Vagina (tissue), 2 donors: ENCODE data around the gene WWOX. TPM values are rescaled to one million over a fixed set of nuclear protein-coding genes. Genes with fewer than 3 reads are reported as not detected.

Source experiments
- DNase-seq, 2 donors: peaks; one replicate each; pipeline ENCODE4 v3.0.0-alpha.2; 2017; ENCODE audit errors: extremely low spot score in 2 of 2
- H3K27ac ChIP-seq: fragments of 200-600 bp; sonication (generic); one replicate; pipeline ENCODE4 v1.5.1; 2019
- H3K27me3 ChIP-seq: fragments of 200-600 bp; sonication (generic); one replicate; pipeline ENCODE4 v1.5.1; 2019
- H3K36me3 ChIP-seq, 2 donors: fragments of 200-600 bp; sonication (generic); one replicate each; pipeline ENCODE4 v1.5.1; 2017 to 2019
- H3K4me1 ChIP-seq: fragments of 200-600 bp; sonication (generic); one replicate; pipeline ENCODE4 v1.5.1; 2019
- H3K4me3 ChIP-seq, 2 donors: fragments of 200-600 bp; sonication (generic); 1 replicate in 1 of 2; 2 replicates in 1 of 2; pipeline ENCODE4 v1.5.1; 2016 to 2019
- H3K9me3 ChIP-seq: fragments of 200-600 bp; sonication (generic); one replicate; pipeline ENCODE4 v1.5.1; 2019
- POLR2A ChIP-seq, 2 donors: fragments of 450-650 bp; IDR thresholded peaks; one replicate each; pipeline ENCODE4 v1.6.1; 2017; ENCODE audit warnings: antibody characterized with exemption in 2 of 2, mild to moderate bottlenecking in 2 of 2, moderate library complexity in 2 of 2
- POLR2AphosphoS5 ChIP-seq, 2 donors: sonication (generic); formaldehyde crosslinking; IDR thresholded peaks; one replicate each; pipeline ENCODE4 v1.9.0; 2017; ENCODE audit warnings: antibody characterized with exemption in 2 of 2, mild to moderate bottlenecking in 2 of 2, low read depth in 1 of 2; ENCODE audit not compliant: insufficient read depth in 1 of 2
- intact Hi-C: fragments of 100-400 bp; cut with DNase I; formaldehyde crosslinking; loops from one replicate; pipeline ENCODE4 v1.15.1; 2023
- total RNA-seq: library from RNA; depleted of rRNA; stranded (reverse); fragments of >200 nt; gene quantifications from one replicate; pipeline ENCODE4 v1.2.3, GENCODE V29; 2016
- TF ChIP-seq, protein P1 (sequence below), 3 experiments: fragments of 450-650 bp in 2 of 3; fragments of 200-600 bp in 1 of 3; sonication (generic) in 1 of 3; IDR thresholded peaks; one replicate each; pipeline ENCODE4 v1.5.1; 2017 to 2019; ENCODE audit warnings: antibody characterized with exemption in 3 of 3, mild to moderate bottlenecking in 2 of 3, moderate library complexity in 2 of 3

The WWOX gene
- total RNA-seq, 1 donor from 2014 or later: 33.1 TPM

DNA sequence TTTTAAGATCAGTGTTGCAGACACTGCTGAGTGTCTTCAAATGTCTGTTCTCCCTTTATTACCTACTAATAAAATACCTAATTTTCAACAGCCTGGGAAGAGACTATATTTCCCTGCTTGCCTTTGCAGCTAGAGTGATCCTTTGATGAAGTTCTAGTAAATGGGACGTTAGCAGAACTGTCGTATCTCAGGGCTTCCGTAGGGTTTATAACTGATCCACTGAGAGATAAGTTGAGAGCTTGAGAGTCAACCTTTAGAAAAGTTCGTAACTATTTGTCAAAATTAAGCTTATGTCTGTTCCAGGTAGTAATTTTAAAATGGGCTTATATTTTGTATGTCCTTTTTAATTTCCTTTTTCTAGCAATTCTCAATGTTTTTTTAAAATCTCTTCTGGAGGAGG lies 974.1 kb downstream of the WWOX start:
- H3K4me1 ChIP-seq: peaks cover 17% of the 10 kb centered on the region
- DNase-seq: no peak
- H3K27me3 ChIP-seq: no peaks in the 10 kb centered on the region
- H3K27ac ChIP-seq: no peak overlapping the region
- no peak overlapping the region for H3K4me3 ChIP-seq
- intact Hi-C loops: no loop called here
- H3K36me3 ChIP-seq: no peaks in the 10 kb centered on the region
- TF ChIP-seq POLR2A (IDR thresholded peaks at IDR 0.05): no peak
- TF ChIP-seq, protein P1, sequence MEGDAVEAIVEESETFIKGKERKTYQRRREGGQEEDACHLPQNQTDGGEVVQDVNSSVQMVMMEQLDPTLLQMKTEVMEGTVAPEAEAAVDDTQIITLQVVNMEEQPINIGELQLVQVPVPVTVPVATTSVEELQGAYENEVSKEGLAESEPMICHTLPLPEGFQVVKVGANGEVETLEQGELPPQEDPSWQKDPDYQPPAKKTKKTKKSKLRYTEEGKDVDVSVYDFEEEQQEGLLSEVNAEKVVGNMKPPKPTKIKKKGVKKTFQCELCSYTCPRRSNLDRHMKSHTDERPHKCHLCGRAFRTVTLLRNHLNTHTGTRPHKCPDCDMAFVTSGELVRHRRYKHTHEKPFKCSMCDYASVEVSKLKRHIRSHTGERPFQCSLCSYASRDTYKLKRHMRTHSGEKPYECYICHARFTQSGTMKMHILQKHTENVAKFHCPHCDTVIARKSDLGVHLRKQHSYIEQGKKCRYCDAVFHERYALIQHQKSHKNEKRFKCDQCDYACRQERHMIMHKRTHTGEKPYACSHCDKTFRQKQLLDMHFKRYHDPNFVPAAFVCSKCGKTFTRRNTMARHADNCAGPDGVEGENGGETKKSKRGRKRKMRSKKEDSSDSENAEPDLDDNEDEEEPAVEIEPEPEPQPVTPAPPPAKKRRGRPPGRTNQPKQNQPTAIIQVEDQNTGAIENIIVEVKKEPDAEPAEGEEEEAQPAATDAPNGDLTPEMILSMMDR (IDR thresholded peaks at IDR 0.05): no peak
- TF ChIP-seq POLR2AphosphoS5 (IDR thresholded peaks at IDR 0.05; ENCODE audit: insufficient read depth in 1 of 2, low read depth in 1 of 2): no peak
- no peaks in the 10 kb centered on the region for H3K9me3 ChIP-seq

DNA sequence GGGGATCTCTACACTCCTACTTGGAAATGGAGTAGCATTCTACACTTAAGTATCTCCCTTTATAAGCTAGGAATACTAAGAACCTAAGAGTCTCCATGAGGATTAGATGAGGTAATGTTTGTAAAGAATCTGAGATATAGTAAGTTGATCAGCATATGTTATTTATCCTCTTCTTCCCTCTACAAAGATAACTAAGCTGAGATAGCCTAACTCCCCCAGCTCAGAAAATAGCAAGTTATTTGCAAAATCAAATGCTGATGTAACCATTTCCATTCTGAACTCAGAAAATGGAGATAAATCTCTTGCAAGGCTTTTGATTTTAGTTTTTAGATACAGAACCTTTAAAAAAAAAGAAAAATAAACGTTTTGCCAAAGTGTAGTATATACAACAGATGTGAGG lies 975.1 kb downstream of the WWOX start:
- TF ChIP-seq POLR2A (IDR thresholded peaks at IDR 0.05) (no peak), POLR2AphosphoS5 (IDR thresholded peaks at IDR 0.05; ENCODE audit: insufficient read depth in 1 of 2, low read depth in 1 of 2) (no peak)
- TF ChIP-seq, protein P1 (IDR thresholded peaks at IDR 0.05): no peak
- Histone ChIP-seq H3K36me3 (no peaks in the 10 kb centered on the region), H3K9me3 (no peaks in the 10 kb centered on the region), H3K4me1 (peaks cover 11% of the 10 kb centered on the region), H3K4me3 (no peak overlapping the region), H3K27me3 (no peaks in the 10 kb centered on the region), H3K27ac (peak overlapping the region; percentile 28)
- intact Hi-C loops: no loop called here
- no peak for DNase-seq

DNA sequence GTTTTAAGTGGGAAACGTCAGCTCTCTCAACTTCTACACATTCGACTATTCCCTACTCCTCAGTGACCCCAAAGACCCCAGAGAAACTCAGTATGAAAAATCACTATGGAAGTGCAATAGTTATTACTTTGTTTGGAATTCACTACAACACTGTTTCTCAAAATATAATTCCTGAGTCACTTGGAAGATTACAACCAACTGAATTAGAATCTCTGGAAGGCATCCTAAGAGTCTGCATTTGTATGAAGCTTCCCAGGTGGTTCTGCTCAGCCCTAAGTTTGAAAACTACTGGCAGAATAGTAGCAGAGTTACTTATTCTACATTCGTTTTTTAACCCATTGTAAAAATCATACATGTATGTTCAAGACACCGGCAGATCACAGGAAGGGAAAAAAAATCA lies 975.5 kb downstream of the WWOX start:
- TF ChIP-seq POLR2AphosphoS5 (IDR thresholded peaks at IDR 0.05; ENCODE audit: insufficient read depth in 1 of 2, low read depth in 1 of 2): no peak
- no peak for TF ChIP-seq POLR2A (IDR thresholded peaks at IDR 0.05)
- TF ChIP-seq, protein P1 (IDR thresholded peaks at IDR 0.05): no peak
- Histone ChIP-seq H3K27ac (peak overlapping the region; percentile 28), H3K4me1 (peaks cover 11% of the 10 kb centered on the region), H3K27me3 (no peaks in the 10 kb centered on the region), H3K36me3 (no peaks in the 10 kb centered on the region), H3K9me3 (no peaks in the 10 kb centered on the region), H3K4me3 (no peak overlapping the region)
- intact Hi-C loops: no loop called here
- no peak for DNase-seq

DNA sequence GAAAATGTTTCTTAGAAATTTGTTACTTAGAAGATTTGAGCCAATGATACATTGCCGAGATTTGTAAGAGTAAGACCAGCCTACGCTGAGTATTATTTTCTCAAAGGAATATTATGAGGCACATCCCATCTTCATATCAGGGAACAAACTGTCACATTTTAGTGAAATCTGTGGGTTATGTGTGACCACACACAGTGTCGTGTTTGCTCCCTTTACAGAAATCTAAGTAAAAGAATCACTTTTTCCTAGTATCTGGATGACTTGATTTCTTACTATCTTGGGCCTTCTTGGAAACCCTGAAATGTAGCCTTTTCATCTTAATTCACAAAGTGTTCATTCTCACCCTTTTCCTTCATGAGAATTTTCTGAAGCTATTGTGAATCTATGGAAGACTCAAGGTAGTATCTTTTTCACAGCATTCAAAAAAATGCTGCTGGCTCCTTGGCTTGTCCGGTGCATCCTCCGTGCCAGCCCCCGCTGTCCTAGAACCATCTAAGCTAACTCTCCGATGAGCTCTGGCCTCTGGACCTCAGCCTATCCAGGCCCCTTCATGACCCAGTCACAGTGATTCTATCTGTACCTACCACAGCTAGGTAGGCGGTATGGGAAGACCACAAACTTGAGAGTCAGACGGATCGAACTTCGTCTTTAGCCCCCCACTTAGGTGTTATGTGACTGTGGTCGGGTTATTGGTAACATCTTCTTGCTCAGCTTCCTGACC lies 976.8 kb downstream of the WWOX start:
- no peaks in the 10 kb centered on the region for H3K36me3 ChIP-seq
- TF ChIP-seq POLR2AphosphoS5 (IDR thresholded peaks at IDR 0.05; ENCODE audit: insufficient read depth in 1 of 2, low read depth in 1 of 2): no peak
- TF ChIP-seq POLR2A (IDR thresholded peaks at IDR 0.05): no peak
- TF ChIP-seq, protein P1 (IDR thresholded peaks at IDR 0.05): no peak
- no peak overlapping the region for H3K4me3 ChIP-seq
- peaks cover 1% of the 10 kb centered on the region for H3K4me1 ChIP-seq
- DNase-seq: no peak
- no peak overlapping the region for H3K27ac ChIP-seq
- intact Hi-C loops: no loop called here
- H3K9me3 ChIP-seq: no peaks in the 10 kb centered on the region
- H3K27me3 ChIP-seq: no peaks in the 10 kb centered on the region

DNA sequence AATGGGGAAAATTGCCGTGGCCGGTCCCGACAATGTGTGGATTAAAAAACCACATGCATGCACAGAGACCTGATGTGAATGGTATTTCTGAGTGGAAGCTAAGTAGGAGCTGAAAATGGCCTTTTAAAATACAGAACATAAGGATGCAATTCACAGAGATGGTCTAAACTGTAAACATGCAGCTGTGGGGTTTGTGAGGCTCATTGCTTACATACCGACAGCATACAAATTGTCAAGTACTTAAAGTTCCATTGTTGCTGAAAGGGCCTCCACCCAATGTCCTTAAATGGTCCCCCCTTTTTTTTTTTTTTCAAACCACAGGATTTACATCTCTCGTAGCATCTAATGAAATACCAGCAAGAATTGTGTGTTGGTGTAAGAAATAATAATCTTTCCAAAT lies 977.9 kb downstream of the WWOX start:
- no peak overlapping the region for H3K27ac ChIP-seq
- DNase-seq: no peak
- no peaks in the 10 kb centered on the region for H3K27me3 ChIP-seq
- no peaks in the 10 kb centered on the region for H3K4me1 ChIP-seq
- TF ChIP-seq, protein P1 (IDR thresholded peaks at IDR 0.05): no peak
- TF ChIP-seq POLR2AphosphoS5 (IDR thresholded peaks at IDR 0.05; ENCODE audit: insufficient read depth in 1 of 2, low read depth in 1 of 2): no peak
- no peak for TF ChIP-seq POLR2A (IDR thresholded peaks at IDR 0.05)
- intact Hi-C loops: no loop called here
- H3K9me3 ChIP-seq: no peaks in the 10 kb centered on the region
- no peaks in the 10 kb centered on the region for H3K36me3 ChIP-seq
- H3K4me3 ChIP-seq: no peak overlapping the region
